Smooth muscle cell (in vitro differentiated cells): Measurements from ENCODE around the gene TMEM132D. TPM values are rescaled to one million over a fixed set of nuclear protein-coding genes. Genes with fewer than 3 reads are reported as not detected.

Source experiments
- DNase-seq: peaks from one replicate; lab custom pipeline; 2025; ENCODE audit not compliant: unreplicated experiment; lab: John Stamatoyannopoulos, UW
- H2AFZ ChIP-seq: fragments of 200-600 bp; sonication (generic); 2 replicates; pipeline ENCODE4 v1.6.0; 2016; ENCODE audit warnings: antibody characterized with exemption, low read depth, mild to moderate bottlenecking
- H3F3A ChIP-seq: fragments of 200-600 bp; sonication (generic); 2 replicates; pipeline ENCODE4 v1.6.0; 2017; ENCODE audit warnings: antibody characterized with exemption, low read depth
- H3K27ac ChIP-seq: fragments of 200-600 bp; sonication (generic); 2 replicates; pipeline ENCODE4 v1.5.1; 2016; ENCODE audit warnings: low read depth, mild to moderate bottlenecking
- H3K27me3 ChIP-seq: fragments of 200-600 bp; sonication (generic); 2 replicates; pipeline ENCODE4 v1.6.1; 2016; ENCODE audit warnings: low read depth, mild to moderate bottlenecking
- H3K36me3 ChIP-seq: fragments of 200-600 bp; sonication (generic); 2 replicates; pipeline ENCODE4 v1.5.1; 2016; ENCODE audit warnings: low read depth
- H3K4me1 ChIP-seq: fragments of 200-600 bp; sonication (generic); 2 replicates; pipeline ENCODE4 v1.5.1; 2016; ENCODE audit warnings: low read depth
- H3K4me2 ChIP-seq: fragments of 200-600 bp; sonication (generic); 2 replicates; pipeline ENCODE4 v1.6.0; 2016; ENCODE audit warnings: mild to moderate bottlenecking
- H3K4me3 ChIP-seq: fragments of 200-600 bp; sonication (generic); 2 replicates; pipeline ENCODE4 v1.5.1; 2016; ENCODE audit warnings: mild to moderate bottlenecking
- H3K79me2 ChIP-seq: fragments of 200-600 bp; sonication (generic); 2 replicates; pipeline ENCODE4 v1.6.0; 2016; ENCODE audit warnings: low read depth, mild to moderate bottlenecking
- H3K9ac ChIP-seq: fragments of 200-600 bp; sonication (generic); 2 replicates; pipeline ENCODE4 v1.6.0; 2016; ENCODE audit warnings: low read depth
- H3K9me3 ChIP-seq: fragments of 200-600 bp; sonication (generic); replicated peaks from 2 replicates; pipeline ENCODE4 v1.5.1; 2016; ENCODE audit warnings: low read depth
- H4K20me1 ChIP-seq: fragments of 200-600 bp; sonication (generic); 2 replicates; pipeline ENCODE4 v1.6.0; 2016; ENCODE audit warnings: low read depth
- CTCF ChIP-seq: fragments of 200-600 bp; sonication (generic); IDR thresholded peaks from 2 replicates; pipeline ENCODE4 v1.5.1; 2017; ENCODE audit warnings: borderline replicate concordance, mild to moderate bottlenecking, antibody characterized with exemption; ENCODE audit not compliant: insufficient read depth, poor library complexity, severe bottlenecking
- WGBS: methylation state at CpG from one replicate; pipeline ENCODE4 v1.1.7; 2016; ENCODE audit warnings: low lambda C conversion rate; 5-methylcytosine and 5-hydroxymethylcytosine counted together
- polyA plus RNA-seq: library from polyadenylated mRNA; unstranded; fragments of >200 nt; fragmentation: Nextera tagmentation; extraction: Ambion mirVana; gene quantifications from 2 replicates; pipeline ENCODE4 v1.2.1, GENCODE V29; 2016
- total RNA-seq: library from RNA; depleted of rRNA; stranded (reverse); fragments of >200 nt; gene quantifications from 2 replicates; pipeline ENCODE4 v1.2.3, GENCODE V29; 2014

Gene TMEM132D
- total and polyA plus RNA-seq, 2 experiments from 2014 or later, result not detected

- Histone ChIP-seq H3K79me2 (no peaks in the 10 kb centered on the region), H3K4me3 (no peak overlapping the region), H3K9me3 (peaks cover 4% of the 10 kb centered on the region), H3K27me3 (no peaks in the 10 kb centered on the region), H2AFZ (no peak overlapping the region), H3K9ac (no peak overlapping the region), H4K20me1 (no peaks in the 10 kb centered on the region), H3K4me1 (no peaks in the 10 kb centered on the region), H3K4me2 (no peak overlapping the region), H3K27ac (no peak overlapping the region), H3F3A (no peaks in the 10 kb centered on the region), H3K36me3 (no peaks in the 10 kb centered on the region)
- WGBS, result 80% methylated on average over 11 of the region's 11 CpGs
- no peak for TF ChIP-seq CTCF
- no peak for DNase-seq
These were observed 199.5 kb downstream of the TMEM132D start for GRCh38 chr12:129704232-129704830.

GRCh38 chr12:129701631-129702101, 202.2 kb downstream of the TMEM132D start:
- Histone ChIP-seq H3K79me2 (no peaks in the 10 kb centered on the region), H3K9ac (no peak overlapping the region), H3K27me3 (no peaks in the 10 kb centered on the region), H3K27ac (no peak overlapping the region), H3K4me2 (no peak overlapping the region), H3K4me1 (no peaks in the 10 kb centered on the region), H3F3A (no peaks in the 10 kb centered on the region), H3K9me3 (peaks cover 4% of the 10 kb centered on the region), H3K36me3 (no peaks in the 10 kb centered on the region), H2AFZ (no peak overlapping the region), H4K20me1 (no peaks in the 10 kb centered on the region), H3K4me3 (no peak overlapping the region)
- TF ChIP-seq CTCF, result no peak
- WGBS, result 89% methylated on average over 9 of the region's 9 CpGs
- no peak for DNase-seq

GRCh38 chr12:129700036-129700435, 203.8 kb downstream of the TMEM132D start:
- Histone ChIP-seq H3K27ac (no peak overlapping the region), H3K4me3 (no peak overlapping the region), H3K9ac (no peak overlapping the region), H3K36me3 (no peaks in the 10 kb centered on the region), H2AFZ (no peak overlapping the region), H3K9me3 (peaks cover 4% of the 10 kb centered on the region), H4K20me1 (no peaks in the 10 kb centered on the region), H3K27me3 (no peaks in the 10 kb centered on the region), H3K4me1 (no peaks in the 10 kb centered on the region), H3F3A (no peaks in the 10 kb centered on the region), H3K4me2 (no peak overlapping the region), H3K79me2 (no peaks in the 10 kb centered on the region)
- WGBS, result 93% methylated on average over 22 of the region's 22 CpGs
- DNase-seq, result no peak
- TF ChIP-seq CTCF, result no peak

GRCh38 chr12:129696926-129697325, 206.9 kb downstream of the TMEM132D start:
- Histone ChIP-seq H3F3A (no peaks in the 10 kb centered on the region), H3K27me3 (no peaks in the 10 kb centered on the region), H3K4me1 (no peaks in the 10 kb centered on the region), H3K4me2 (no peak overlapping the region), H3K36me3 (no peaks in the 10 kb centered on the region), H3K9ac (no peak overlapping the region), H3K79me2 (no peaks in the 10 kb centered on the region), H2AFZ (no peak overlapping the region), H3K27ac (no peak overlapping the region), H3K9me3 (no peaks in the 10 kb centered on the region), H3K4me3 (no peak overlapping the region), H4K20me1 (no peaks in the 10 kb centered on the region)
- 89% methylated on average over 11 of the region's 11 CpGs for WGBS
- DNase-seq, result no peak
- no peak for TF ChIP-seq CTCF
